Measurements from ENCODE around the gene TARS1. TPM values are rescaled to one million over a fixed set of nuclear protein-coding genes. Genes with fewer than 3 reads are reported as not detected.

TARS1 gene
- total and polyA plus RNA-seq, 2 of the 13 experiments (the other 11 are each of a cell fraction or from before 2014, with no cell fraction given) = 77.0 to 184 TPM

DNA sequence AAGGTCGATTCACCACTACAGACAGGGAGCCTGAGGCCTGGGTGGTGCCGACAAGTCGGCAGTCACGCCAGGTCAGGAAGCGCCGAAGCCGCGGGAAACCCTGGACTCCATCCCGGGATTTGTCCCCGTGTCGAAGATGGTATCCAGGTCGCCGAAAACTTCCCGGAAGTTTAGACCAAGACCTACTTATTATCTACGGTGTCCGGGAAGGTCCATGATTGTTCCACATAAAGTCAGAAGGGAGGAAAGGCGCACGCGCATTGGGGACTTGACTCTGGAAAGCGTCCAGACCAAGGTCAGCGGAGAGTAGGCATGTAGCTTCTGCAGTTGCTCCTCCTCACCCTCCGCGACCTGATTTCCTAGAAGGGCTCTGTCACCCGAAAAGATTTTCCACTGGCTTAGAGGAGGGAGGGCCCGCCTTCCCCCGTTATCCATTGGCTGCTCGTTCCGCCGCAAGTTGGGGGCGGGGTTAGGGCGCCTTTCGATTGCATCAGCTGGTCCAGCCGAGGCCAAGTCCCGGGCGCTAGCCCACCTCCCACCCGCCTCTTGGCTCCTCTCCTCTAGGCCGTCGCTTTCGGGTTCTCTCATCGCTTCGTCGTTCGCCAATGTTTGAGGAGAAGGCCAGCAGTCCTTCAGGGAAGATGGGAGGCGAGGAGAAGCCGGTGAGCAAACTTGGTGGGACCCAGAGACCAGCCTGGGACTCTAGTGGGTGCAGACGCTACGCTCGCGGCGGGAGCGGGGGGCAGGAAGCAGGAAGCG lies at the start of gene TARS1 (continued):
- TF ChIP-seq ZNF850 (CRISPR knock-in tag; conservative IDR thresholded peaks at IDR 0.05) (no peak), ZNF761 (CRISPR knock-in tag; conservative IDR thresholded peaks at IDR 0.05) (peak; percentile 68; the same call in 1 of the 2 replicates), MED1 (CRISPR knock-in tag; IDR thresholded peaks at IDR 0.05) (peak; percentile 69), ETV5 (CRISPR knock-in tag; IDR thresholded peaks at IDR 0.05; ENCODE audit: borderline replicate concordance) (peak; percentile 66; the same call in 1 of the 2 replicates), GRHL1 (CRISPR knock-in tag; conservative IDR thresholded peaks at IDR 0.05) (no peak), FOSL1 (CRISPR knock-in tag; IDR thresholded peaks at IDR 0.05; ENCODE audit: borderline replicate concordance) (no peak), ZFX (CRISPR knock-in tag; IDR thresholded peaks at IDR 0.05; ENCODE audit: low read depth) (peak; percentile 80), ATF7 (IDR thresholded peaks at IDR 0.05) (peak; percentile 62; the same call in 1 of the 2 replicates), ATF7 (CRISPR knock-in tag; IDR thresholded peaks at IDR 0.05) (0 out of 2 replicates have a peak, but pooled peaks have one; percentile 59), HOXD1 (CRISPR knock-in tag; IDR thresholded peaks at IDR 0.05) (peak; percentile 33; the same call in 1 of the 2 replicates), PTBP1 (IDR thresholded peaks at IDR 0.05; ENCODE audit: low read depth, low read length, poor library complexity, severe bottlenecking) (no peak), ISL2 (CRISPR knock-in tag; IDR thresholded peaks at IDR 0.05) (peak; percentile 44), ARID5B (CRISPR knock-in tag; IDR thresholded peaks at IDR 0.05) (peak; percentile 53; the same call in 1 of the 2 replicates), NFIB (CRISPR knock-in tag; IDR thresholded peaks at IDR 0.05; ENCODE audit: borderline replicate concordance) (no peak), NR2F1 (CRISPR knock-in tag; IDR thresholded peaks at IDR 0.05) (peak; percentile 38 to 67; a peak in 2 of 4 replicates), MTF1 (CRISPR knock-in tag; IDR thresholded peaks at IDR 0.05) (no peak; the same call in 1 of the 2 replicates)
- TF ChIP-seq, protein P1, sequence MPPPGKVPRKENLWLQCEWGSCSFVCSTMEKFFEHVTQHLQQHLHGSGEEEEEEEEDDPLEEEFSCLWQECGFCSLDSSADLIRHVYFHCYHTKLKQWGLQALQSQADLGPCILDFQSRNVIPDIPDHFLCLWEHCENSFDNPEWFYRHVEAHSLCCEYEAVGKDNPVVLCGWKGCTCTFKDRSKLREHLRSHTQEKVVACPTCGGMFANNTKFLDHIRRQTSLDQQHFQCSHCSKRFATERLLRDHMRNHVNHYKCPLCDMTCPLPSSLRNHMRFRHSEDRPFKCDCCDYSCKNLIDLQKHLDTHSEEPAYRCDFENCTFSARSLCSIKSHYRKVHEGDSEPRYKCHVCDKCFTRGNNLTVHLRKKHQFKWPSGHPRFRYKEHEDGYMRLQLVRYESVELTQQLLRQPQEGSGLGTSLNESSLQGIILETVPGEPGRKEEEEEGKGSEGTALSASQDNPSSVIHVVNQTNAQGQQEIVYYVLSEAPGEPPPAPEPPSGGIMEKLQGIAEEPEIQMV (CRISPR knock-in tag; IDR thresholded peaks at IDR 0.05; ENCODE audit: low read depth) = peak; percentile 29; the same call in 1 of the 2 replicates
- TF ChIP-seq, protein P2, sequence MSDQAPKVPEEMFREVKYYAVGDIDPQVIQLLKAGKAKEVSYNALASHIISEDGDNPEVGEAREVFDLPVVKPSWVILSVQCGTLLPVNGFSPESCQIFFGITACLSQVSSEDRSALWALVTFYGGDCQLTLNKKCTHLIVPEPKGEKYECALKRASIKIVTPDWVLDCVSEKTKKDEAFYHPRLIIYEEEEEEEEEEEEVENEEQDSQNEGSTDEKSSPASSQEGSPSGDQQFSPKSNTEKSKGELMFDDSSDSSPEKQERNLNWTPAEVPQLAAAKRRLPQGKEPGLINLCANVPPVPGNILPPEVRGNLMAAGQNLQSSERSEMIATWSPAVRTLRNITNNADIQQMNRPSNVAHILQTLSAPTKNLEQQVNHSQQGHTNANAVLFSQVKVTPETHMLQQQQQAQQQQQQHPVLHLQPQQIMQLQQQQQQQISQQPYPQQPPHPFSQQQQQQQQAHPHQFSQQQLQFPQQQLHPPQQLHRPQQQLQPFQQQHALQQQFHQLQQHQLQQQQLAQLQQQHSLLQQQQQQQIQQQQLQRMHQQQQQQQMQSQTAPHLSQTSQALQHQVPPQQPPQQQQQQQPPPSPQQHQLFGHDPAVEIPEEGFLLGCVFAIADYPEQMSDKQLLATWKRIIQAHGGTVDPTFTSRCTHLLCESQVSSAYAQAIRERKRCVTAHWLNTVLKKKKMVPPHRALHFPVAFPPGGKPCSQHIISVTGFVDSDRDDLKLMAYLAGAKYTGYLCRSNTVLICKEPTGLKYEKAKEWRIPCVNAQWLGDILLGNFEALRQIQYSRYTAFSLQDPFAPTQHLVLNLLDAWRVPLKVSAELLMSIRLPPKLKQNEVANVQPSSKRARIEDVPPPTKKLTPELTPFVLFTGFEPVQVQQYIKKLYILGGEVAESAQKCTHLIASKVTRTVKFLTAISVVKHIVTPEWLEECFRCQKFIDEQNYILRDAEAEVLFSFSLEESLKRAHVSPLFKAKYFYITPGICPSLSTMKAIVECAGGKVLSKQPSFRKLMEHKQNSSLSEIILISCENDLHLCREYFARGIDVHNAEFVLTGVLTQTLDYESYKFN (CRISPR knock-in tag; conservative IDR thresholded peaks at IDR 0.05) = peak; percentile 57
